ENCODE data around the gene PDE4D.

Gene PDE4D

DNA sequence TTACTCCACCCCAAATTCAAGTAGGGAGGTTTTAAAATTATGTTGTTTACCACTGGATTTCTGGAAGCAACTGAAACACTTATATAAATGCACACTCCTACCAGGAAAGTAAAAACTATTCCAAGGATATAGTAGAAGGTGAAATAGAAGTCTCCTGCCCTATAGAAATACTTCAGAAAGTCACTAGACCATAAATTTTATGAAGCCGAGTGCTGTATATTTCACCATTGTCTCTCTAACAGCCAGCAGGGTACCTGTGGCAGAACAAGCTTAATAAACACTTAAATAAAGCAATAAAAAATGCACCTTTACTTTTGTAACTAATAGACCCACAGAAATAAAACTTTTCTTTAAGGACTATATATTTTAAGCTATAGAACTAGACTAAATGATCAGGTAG is 631.6 kb downstream of the PDE4D start:
- H3K36me3 Mint-ChIP-seq (ENCODE audit: low read depth): no peaks in the 10 kb centered on the region
- no peaks in the 10 kb centered on the region for H3K9me3 Mint-ChIP-seq
- H3K27ac Mint-ChIP-seq: no peak overlapping the region
- H3K27me3 Mint-ChIP-seq (ENCODE audit: low read depth): peaks cover 36% of the 10 kb centered on the region
- H3K4me3 Mint-ChIP-seq: no peak overlapping the region
- no peaks in the 10 kb centered on the region for H3K4me1 Mint-ChIP-seq (ENCODE audit: low read depth)

DNA sequence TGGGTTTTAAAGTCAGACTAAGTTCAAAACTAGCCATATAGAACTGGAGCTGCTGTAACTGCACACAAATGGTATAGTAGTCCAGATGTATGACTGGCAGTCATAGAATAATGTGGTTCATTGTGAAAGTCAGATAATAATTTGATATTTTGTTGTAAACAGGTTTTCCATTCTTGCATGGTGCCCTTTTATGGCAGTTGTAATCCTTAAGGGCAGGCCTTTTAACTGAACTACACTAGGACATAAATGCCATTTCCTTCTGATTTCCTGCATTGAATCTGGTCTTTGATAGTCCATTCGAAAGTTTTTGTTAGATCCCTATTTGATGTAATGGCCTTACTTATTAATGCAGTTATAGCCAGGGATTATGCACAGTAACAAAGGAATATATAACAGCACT is 632.6 kb downstream of the PDE4D start:
- no peaks in the 10 kb centered on the region for H3K9me3 Mint-ChIP-seq
- peaks cover 39% of the 10 kb centered on the region for H3K27me3 Mint-ChIP-seq (ENCODE audit: low read depth)
- no peak overlapping the region for H3K4me3 Mint-ChIP-seq
- H3K27ac Mint-ChIP-seq: no peak overlapping the region
- H3K36me3 Mint-ChIP-seq (ENCODE audit: low read depth): no peaks in the 10 kb centered on the region
- H3K4me1 Mint-ChIP-seq (ENCODE audit: low read depth): no peaks in the 10 kb centered on the region

GRCh38 chr5:59260200-59260599 is 633.3 kb downstream of the PDE4D start:
- Mint-ChIP-seq H3K4me3 (no peak overlapping the region), H3K27ac (no peak overlapping the region), H3K36me3 (ENCODE audit: low read depth) (no peaks in the 10 kb centered on the region), H3K9me3 (no peaks in the 10 kb centered on the region), H3K4me1 (ENCODE audit: low read depth) (no peaks in the 10 kb centered on the region), H3K27me3 (ENCODE audit: low read depth) (peaks cover 43% of the 10 kb centered on the region)

DNA sequence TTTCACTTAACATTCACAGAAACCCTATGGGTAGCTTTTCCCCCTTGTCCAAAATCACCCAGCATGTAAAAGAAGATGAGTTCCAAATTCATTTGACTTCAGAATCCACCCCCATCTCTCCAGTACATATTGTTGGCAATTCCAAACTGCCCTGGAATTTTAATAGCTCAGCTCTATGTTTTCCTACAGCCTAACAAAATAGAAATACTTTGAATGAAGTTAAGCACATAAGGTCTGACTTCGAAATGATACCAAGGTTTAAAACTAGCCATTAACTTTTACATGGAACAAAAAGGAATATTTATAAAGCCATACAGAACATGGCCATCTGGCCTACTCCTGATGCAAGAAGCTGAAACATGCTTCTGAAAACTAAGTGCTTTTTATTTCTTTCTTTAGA is 634.3 kb downstream of the PDE4D start:
- Mint-ChIP-seq H3K4me1 (ENCODE audit: low read depth) (no peaks in the 10 kb centered on the region), H3K4me3 (no peak overlapping the region), H3K27ac (no peak overlapping the region), H3K36me3 (ENCODE audit: low read depth) (no peaks in the 10 kb centered on the region), H3K27me3 (ENCODE audit: low read depth) (peaks cover 43% of the 10 kb centered on the region), H3K9me3 (no peaks in the 10 kb centered on the region)

- H3K9me3 Mint-ChIP-seq: no peaks in the 10 kb centered on the region
- no peaks in the 10 kb centered on the region for H3K36me3 Mint-ChIP-seq (ENCODE audit: low read depth)
- H3K4me3 Mint-ChIP-seq: no peak overlapping the region
- H3K27me3 Mint-ChIP-seq (ENCODE audit: low read depth): peaks cover 47% of the 10 kb centered on the region
- no peak overlapping the region for H3K27ac Mint-ChIP-seq
- no peaks in the 10 kb centered on the region for H3K4me1 Mint-ChIP-seq (ENCODE audit: low read depth)
These were observed 635.8 kb downstream of the PDE4D start for GRCh38 chr5:59257488-59258400.

DNA sequence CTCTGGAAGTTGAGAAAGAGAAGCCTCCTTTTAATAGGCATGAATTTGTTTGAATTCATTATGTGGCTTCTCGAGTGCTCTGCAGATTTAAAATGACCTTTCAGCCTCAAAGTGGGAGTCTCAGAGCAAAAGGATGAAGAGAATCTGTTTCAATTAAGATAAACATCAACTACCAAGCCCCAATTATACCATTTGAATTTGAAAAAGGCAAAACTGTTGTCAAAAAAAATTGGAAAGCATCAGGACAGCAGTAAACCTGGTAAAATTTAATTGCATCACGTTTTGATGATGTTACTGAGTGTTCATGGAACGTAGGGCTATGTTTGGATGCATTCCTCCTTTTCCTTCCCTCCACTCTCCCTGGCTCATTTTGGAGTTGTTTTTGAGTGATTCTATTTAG is 637.2 kb downstream of the PDE4D start:
- Mint-ChIP-seq H3K9me3 (no peaks in the 10 kb centered on the region), H3K27ac (no peak overlapping the region), H3K4me3 (no peak overlapping the region), H3K27me3 (ENCODE audit: low read depth) (peaks cover 49% of the 10 kb centered on the region), H3K4me1 (ENCODE audit: low read depth) (no peaks in the 10 kb centered on the region), H3K36me3 (ENCODE audit: low read depth) (no peaks in the 10 kb centered on the region)

- H3K36me3 Mint-ChIP-seq (ENCODE audit: low read depth): no peaks in the 10 kb centered on the region
- no peak overlapping the region for H3K4me3 Mint-ChIP-seq
- no peaks in the 10 kb centered on the region for H3K4me1 Mint-ChIP-seq (ENCODE audit: low read depth)
- peaks cover 35% of the 10 kb centered on the region for H3K27me3 Mint-ChIP-seq (ENCODE audit: low read depth)
- H3K27ac Mint-ChIP-seq: no peak overlapping the region
- no peaks in the 10 kb centered on the region for H3K9me3 Mint-ChIP-seq
These were observed 639.4 kb downstream of the PDE4D start for GRCh38 chr5:59254055-59254687.

DNA sequence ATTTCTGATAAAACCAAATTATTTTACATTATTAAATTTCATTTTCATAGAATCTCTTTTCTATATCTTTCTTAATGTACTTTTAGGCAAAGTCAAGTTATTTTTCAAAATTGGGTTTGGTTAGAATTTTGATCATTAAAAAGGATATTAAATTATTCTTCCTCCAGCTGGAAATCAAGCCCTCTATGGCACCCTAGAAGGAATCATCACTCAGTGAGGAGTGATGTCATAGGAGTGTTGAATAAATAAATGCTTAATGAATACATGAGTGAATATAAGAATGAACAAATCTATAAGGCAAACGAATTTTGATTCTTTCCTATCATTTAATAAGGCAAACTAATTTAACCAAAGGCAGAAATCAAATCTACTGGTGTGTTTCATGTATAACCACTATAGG is 639.9 kb downstream of the PDE4D start:
- Mint-ChIP-seq H3K9me3 (no peaks in the 10 kb centered on the region), H3K27me3 (ENCODE audit: low read depth) (peaks cover 34% of the 10 kb centered on the region), H3K4me1 (ENCODE audit: low read depth) (no peaks in the 10 kb centered on the region), H3K36me3 (ENCODE audit: low read depth) (no peaks in the 10 kb centered on the region), H3K27ac (no peak overlapping the region), H3K4me3 (no peak overlapping the region)

- Mint-ChIP-seq H3K4me1 (ENCODE audit: low read depth) (no peaks in the 10 kb centered on the region), H3K27me3 (ENCODE audit: low read depth) (peaks cover 29% of the 10 kb centered on the region), H3K4me3 (no peak overlapping the region)
These were observed 641.9 kb downstream of the PDE4D start for GRCh38 chr5:59251627-59252026.

GRCh38 chr5:59249726-59250125 is 643.8 kb downstream of the PDE4D start:
- Mint-ChIP-seq H3K36me3 (ENCODE audit: low read depth) (no peaks in the 10 kb centered on the region), H3K27ac (no peak overlapping the region), H3K4me3 (no peak overlapping the region), H3K27me3 (ENCODE audit: low read depth) (peaks cover 21% of the 10 kb centered on the region), H3K9me3 (no peaks in the 10 kb centered on the region), H3K4me1 (ENCODE audit: low read depth) (no peaks in the 10 kb centered on the region)

More at GRCh38 chr5:59251627-59252026, 641.9 kb downstream of the PDE4D start:
- H3K36me3 Mint-ChIP-seq (ENCODE audit: low read depth): no peaks in the 10 kb centered on the region
- H3K27ac Mint-ChIP-seq: no peak overlapping the region
- no peaks in the 10 kb centered on the region for H3K9me3 Mint-ChIP-seq

DNA sequence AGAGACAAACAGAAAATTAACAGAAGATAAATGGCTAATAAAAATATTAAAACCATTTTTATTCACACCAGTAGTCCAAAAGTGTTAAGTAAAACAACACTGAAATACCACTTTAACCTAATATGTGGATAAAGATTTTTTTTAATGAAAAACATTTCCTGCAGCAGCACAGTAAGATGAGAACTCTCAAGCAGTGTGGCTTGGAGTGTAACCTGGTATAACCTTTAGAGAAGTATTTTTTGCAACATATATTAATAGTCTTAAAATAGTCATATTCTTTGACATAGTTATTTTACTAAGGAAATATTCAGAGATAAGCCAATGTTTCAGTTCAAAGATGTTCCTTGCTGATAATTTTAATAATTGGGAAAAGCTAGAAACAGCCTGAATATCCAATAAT is 644.4 kb downstream of the PDE4D start:
- Mint-ChIP-seq H3K27me3 (ENCODE audit: low read depth) (peaks cover 17% of the 10 kb centered on the region), H3K9me3 (no peaks in the 10 kb centered on the region), H3K4me1 (ENCODE audit: low read depth) (no peaks in the 10 kb centered on the region), H3K4me3 (no peak overlapping the region), H3K27ac (no peak overlapping the region), H3K36me3 (ENCODE audit: low read depth) (no peaks in the 10 kb centered on the region)

DNA sequence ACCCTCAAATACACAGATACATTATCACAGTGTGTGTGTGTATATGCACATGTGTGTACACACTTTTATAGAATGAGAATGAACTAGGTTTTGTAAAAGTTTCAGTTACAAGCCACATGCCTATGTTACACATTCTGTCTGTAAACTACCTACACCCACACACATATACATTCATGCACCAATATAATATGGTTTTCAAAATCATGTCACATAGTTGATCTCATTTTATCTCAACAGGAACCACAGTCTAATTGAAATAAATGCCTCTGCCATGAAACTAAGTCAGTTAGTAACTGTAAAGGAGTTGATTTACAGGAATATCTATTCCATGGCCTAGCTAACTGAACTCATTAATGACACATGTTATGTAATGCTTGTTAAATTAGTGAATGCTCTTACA is 646.6 kb downstream of the PDE4D start:
- Mint-ChIP-seq H3K9me3 (no peaks in the 10 kb centered on the region), H3K36me3 (ENCODE audit: low read depth) (no peaks in the 10 kb centered on the region), H3K27me3 (ENCODE audit: low read depth) (peaks cover 18% of the 10 kb centered on the region), H3K4me3 (no peak overlapping the region), H3K27ac (no peak overlapping the region), H3K4me1 (ENCODE audit: low read depth) (no peaks in the 10 kb centered on the region)

- Mint-ChIP-seq H3K27ac (no peak overlapping the region), H3K4me3 (no peak overlapping the region), H3K4me1 (ENCODE audit: low read depth) (no peaks in the 10 kb centered on the region), H3K27me3 (ENCODE audit: low read depth) (peaks cover 18% of the 10 kb centered on the region), H3K36me3 (ENCODE audit: low read depth) (no peaks in the 10 kb centered on the region), H3K9me3 (no peaks in the 10 kb centered on the region)
These were observed 647.2 kb downstream of the PDE4D start for GRCh38 chr5:59246145-59246869.

DNA sequence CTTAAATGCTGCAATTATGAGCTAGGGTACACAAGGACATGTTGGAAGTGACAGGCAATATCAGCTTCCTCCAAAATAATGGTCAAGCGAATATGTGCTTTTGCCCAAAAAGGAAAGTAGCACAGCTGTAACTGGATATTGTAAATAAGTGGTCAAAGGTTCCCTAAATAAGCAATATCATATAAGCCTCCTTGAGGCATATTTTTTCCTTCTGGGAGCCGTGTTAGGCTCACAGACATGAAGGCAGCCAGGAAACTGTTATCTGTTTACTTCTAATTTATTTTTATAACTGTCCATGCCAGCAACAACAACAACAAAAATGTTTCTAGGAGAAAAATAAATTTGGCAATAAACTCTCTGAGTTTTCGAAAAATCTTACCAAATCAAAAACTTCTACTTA is 648.3 kb downstream of the PDE4D start:
- Mint-ChIP-seq H3K4me1 (ENCODE audit: low read depth) (no peaks in the 10 kb centered on the region), H3K4me3 (no peak overlapping the region), H3K27ac (no peak overlapping the region), H3K9me3 (no peaks in the 10 kb centered on the region), H3K27me3 (ENCODE audit: low read depth) (peaks cover 29% of the 10 kb centered on the region), H3K36me3 (ENCODE audit: low read depth) (no peaks in the 10 kb centered on the region)

DNA sequence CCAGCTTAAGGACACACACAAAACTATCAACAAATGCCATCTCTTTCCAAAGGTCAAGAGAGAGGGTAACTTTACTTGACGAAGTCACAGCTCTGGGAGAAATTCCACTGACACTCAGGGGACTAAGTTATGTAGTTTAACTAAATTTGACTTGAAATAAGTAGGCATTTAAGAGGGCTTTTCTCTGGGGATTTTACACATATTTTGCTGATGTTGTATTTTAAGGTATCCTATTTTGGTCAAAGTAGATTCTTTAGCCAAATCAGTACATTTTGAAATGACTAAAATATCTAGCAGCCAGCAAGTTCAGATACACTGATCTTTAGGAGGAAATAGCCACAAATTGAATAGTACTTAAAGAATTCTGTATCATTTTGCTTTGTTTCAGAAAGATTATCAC is 652.0 kb downstream of the PDE4D start:
- peaks cover 8% of the 10 kb centered on the region for H3K4me1 Mint-ChIP-seq (ENCODE audit: low read depth)
- H3K9me3 Mint-ChIP-seq: no peaks in the 10 kb centered on the region
- H3K27ac Mint-ChIP-seq: no peak overlapping the region
- H3K27me3 Mint-ChIP-seq (ENCODE audit: low read depth): peaks cover 57% of the 10 kb centered on the region
- no peak overlapping the region for H3K4me3 Mint-ChIP-seq
- H3K36me3 Mint-ChIP-seq (ENCODE audit: low read depth): no peaks in the 10 kb centered on the region

Measured in T-helper 1 cell treated with Interleukin-12 subunit alpha and Interleukin-12 subunit beta and Interleukin-4 antibody, amounts not matched to agents 30 μg/mL and 1 μg/mL, for 36 hours (primary cell).